Stromal cell of bone marrow (primary cell): ENCODE results near the gene TOR3A.
"Not testable (repeated sequence)": the region's sequence is repeated elsewhere in the genome, so short reads cannot be mapped to it uniquely, and the experiment has no call there.

Experiments used
- DNase-seq: peaks from one replicate; pipeline ENCODE4 v3.0.0-alpha.2; 2012; ENCODE audit warnings: low read depth

The TOR3A gene, protein sequence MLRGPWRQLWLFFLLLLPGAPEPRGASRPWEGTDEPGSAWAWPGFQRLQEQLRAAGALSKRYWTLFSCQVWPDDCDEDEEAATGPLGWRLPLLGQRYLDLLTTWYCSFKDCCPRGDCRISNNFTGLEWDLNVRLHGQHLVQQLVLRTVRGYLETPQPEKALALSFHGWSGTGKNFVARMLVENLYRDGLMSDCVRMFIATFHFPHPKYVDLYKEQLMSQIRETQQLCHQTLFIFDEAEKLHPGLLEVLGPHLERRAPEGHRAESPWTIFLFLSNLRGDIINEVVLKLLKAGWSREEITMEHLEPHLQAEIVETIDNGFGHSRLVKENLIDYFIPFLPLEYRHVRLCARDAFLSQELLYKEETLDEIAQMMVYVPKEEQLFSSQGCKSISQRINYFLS

DNA sequence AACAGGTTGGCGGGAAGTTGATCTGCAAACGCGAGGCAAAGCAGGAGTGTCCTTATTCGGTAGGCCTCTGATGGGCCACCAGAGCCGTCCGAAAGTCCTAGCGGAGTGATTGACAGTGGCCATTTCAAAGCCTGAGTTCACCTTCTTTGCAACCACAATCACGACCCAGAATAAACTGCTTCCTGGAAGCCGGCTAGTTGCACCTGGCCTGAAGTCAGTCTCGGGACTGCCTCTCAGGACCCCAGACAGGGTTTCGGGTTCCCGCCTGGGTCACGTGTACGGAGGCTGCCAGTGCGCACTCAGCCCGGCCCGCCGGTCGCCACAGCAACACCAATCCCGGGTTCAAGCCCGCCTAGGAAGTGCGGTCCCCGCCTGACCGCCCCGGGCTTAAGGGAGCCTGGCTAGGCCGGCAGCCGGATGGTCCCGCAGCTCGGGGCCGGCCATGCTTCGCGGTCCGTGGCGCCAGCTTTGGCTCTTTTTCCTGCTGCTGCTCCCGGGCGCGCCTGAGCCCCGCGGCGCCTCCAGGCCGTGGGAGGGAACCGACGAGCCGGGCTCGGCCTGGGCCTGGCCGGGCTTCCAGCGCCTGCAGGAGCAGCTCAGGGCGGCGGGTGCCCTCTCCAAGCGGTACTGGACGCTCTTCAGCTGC is at the start of gene TOR3A:
TOR3A (plus strand) TSS at position 384 of the 646 bp plus-strand sequence; CDS start at position 443, 59 bp downstream.
- peak; percentile 79 for DNase-seq

DNA sequence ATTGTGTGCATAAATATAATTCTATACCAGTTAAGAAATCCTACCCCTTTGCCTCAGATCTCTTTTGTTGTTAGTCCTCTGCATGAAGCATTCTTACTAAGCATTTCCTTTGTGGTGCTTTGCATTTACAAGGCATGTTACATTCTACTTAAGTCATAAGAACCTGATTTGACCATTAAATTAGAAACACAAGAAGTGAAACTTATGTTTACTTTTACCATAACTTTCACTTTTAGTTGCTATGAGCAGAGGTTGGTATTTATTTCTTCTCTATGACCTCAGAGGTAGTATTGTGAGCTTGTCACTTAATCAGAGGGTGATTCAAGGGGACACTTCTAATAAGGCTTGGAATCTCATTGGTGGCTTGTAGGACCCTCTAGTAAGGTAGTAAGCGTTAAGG is 47.1 kb upstream of the TOR3A start:
- DNase-seq = peak; percentile 47

DNA sequence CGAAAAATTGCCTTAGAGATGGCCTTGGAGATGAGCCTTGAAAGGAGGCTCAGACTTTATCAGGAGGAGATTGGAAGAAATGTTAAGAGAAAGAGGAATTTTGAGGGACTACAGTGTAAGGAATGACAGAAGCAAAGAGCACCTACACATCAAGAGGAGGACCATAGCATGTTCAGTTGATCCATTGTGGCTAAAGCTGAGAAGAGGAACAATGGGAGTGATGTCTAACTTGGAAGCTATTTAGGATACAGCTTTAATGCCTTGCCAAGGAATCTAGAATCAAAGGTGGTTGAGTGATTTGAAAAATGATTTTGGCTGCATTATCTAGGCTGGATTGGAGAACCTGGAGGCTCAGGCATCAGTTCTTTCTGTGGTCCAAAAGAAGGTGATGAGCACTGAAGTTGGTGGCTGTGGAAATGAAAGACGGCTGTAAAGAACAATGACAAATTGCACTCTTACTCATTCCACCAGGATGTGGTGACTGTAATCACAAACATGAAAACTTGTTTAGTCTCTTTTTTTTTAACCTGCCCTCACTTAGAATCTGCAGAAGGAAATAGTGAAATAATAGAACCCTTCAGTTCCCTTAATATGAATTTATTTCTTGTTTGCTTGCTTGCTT is 44.9 kb upstream of the TOR3A start:
- DNase-seq = no peak

DNA sequence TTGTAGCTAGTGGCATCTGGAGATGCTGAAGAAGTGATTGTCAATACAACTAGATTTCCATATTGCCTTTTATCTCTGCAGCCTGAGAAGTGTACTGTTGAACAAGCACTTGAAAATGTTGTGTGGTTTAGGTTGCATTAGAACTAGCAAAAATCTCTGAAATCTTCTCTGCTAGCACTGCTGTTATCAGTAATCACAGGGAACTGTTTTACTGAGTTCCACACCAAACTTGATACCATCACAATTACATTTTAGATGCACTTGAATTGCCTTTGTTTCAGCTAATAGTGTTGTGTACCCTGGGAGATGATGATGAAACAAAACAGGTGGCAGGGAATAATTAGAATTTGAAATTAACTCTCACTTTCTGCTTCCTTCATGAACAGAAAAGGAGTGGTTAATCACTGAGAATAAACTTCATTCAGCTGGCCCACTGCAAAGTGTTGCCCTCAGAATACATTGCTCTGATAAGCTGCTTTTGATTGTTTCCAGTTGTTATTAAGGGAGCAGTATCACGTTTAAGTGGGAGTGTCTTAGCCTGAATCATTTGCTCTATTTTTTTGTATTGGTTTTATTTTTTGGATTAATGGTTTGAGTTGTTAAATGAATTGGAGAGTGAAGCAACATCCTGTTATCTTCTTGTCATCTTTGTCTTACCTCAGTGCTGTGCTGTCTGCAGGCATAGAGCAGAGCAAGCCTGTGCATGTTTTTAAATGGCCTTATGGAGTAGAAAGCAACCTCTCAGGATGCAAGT is 43.2 kb upstream of the TOR3A start:
- DNase-seq = no peak

DNA sequence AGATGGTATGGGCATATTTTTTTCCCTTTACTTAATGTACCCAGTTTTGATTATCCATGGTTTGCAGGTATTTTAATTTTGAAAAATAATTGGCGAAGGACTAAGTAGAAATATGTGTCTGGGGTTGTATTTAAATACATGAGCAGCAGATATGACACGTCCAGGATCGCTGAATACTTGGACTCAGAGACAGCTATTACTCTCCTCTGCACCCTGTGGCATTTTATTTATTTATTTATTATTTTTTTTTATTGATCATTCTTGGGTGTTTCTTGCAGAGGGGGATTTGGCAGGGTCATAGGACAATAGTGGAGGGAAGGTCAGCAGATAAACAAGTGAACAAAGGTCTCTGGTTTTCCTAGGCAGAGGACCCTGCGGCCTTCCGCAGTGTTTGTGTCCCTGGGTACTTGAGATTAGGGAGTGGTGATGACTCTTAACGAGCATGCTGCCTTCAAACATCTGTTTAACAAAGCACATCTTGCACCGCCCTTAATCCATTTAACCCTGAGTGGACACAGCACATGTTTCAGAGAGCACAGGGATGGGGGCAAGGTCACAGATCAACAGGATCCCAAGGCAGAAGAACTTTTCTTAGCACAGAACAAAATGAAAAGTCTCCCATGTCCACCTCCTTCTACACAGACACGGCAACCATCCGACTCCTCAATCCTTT is 42.2 kb upstream of the TOR3A start:
- not testable (repeated sequence) for DNase-seq

DNA sequence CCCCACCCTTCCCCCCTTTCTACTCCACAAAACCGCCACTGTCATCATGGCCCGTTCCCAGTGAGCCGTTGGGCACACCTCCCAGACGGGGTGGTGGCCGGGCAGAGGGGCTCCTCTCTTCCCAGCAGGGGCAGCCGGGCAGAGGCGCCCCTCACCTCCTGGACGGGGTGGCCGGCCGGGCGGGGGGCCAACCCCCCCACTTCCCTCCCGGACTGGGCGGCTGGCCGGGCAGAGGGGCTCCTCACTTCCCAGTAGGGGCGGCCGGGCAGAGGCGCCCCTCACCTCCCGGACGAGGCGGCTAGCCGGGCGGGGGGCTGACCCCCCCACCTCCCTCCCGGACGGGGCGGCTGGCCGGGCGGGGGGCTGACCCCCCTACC is 41.7 kb upstream of the TOR3A start:
- not testable (repeated sequence) for DNase-seq

DNA sequence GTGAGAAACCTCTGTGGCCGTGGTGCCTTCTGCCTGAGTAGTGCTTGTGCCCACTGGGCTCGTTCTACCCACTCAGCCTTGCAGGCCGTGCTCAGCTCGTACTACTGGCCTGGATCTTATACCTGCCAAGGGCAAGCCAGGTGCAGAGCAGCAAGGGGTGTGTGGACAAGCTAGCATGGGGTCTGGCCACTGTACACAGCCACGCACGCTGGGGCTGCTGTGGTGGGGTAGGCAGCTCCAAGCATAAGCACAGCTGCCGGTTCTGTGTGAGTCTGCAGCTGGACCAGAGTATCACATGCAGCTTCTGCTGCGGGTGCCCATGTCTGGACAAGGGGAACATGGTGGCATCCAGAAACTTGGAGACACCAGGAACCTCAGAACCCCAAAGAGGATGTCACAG is 39.8 kb upstream of the TOR3A start:
- no peak for DNase-seq

DNA sequence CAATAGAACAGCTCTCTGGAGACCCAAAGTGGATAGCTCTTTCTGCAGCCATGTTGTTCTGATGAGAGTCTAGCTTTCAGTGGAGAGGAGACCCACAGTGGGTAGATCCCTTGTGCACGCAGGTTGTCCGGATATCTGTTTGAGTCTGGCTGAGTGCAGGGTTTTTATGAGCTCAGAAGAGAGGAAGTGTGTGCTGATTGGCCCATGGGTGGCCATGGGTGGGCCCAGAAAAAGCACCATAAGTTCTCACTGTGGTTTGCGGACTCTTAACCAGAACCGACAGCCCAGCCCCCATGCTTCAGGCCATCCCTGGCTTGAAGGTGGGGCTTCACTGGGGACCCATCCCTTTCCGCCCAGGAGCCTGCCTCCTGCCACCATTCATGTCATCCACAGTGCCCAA is 39.2 kb upstream of the TOR3A start:
- DNase-seq = no peak

DNA sequence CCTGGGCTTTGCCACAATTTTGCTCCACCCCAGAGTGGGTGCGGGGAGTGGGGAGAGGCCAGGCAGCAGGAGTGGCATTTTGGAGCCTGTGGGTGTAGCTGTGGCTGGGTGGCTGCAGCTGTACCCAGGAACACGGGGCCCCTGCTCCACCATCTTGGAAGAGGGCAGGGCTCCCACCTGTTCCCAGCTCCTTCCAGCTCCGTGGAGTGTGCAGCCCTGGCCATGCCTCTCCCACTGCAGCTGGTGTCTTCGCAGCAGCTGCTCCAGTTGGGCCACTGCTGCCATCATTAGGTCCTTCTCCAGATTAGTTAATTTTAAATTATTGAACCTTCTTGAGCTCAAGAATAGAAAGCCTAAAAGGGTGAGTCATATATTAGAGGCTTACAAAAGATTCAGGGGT is 38.6 kb upstream of the TOR3A start:
- DNase-seq = no peak

DNA sequence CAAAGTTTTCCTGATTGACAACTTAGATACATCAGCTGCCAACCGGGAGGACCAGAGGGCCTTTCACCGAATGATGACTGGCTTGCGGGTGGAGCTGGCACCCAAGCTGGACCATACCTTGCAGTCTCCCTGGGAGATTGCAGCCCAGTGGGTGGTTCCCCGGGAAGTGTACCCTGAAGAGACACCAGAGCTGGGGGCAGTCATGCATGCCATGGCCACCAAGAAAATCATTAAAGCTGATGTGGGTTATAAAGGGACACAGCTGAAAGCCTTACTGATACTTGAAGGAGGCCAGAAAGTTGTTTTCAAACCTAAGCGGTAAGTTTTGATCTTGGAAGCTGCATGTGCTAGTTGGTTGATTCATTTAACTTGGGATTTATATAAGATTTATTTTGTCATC is 38.0 kb upstream of the TOR3A start:
- DNase-seq = no peak

DNA sequence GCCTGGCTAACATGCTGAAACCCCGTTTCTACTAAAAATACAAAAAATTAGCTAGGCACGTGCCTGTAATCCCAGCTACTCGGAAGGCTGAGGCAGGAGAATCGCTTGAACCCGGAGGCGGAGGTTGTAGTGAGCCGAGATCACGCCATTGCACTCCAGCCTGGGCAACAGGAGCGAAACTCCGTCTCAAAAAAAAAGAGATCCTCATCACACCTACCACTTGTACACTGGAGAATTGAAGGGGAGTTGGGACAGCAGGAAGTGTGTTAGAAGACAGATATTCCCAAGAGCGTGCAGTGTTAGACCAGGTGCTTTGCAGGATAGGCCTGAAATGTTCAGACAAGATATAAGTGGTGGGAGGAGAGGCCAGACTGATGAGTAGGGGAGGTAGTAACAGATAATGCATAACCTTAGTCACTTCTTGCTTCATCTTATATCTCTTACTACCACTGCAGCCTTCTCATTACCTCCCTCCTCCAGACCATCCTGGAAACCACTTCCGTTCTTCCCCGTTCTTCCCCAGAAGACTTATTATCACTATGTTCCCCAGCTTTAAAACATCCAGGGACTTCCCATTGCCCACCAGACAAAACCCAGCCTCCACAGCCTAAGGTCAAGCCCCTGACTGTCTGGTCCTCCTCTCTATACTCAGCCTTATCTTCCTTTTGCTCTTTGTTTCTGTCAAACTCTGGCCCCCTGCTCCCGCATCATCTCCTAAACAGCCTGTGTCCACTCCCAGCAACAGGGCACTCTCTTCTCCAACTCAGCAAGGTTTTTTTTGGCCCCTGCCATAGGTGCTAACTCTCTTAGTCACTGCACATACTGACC is 34.8 kb upstream of the TOR3A start:
- no peak for DNase-seq

DNA sequence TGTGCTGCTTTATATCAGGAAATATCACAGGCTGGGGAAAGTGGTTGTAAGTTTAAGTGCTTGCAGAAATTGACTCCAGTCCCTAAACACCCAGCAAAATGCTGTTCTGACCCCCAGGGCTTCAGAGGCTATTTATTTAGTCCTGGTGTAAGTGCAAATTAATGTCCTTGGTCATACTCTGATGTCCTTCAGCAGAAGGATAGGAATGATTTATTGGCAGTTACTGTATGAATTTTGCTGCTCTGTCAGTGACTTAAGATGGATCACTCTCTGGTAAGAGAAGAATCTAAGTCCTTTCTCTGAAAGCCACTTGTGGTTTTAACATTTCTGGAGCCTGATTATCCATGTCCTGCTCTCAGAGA is 34.3 kb upstream of the TOR3A start:
- DNase-seq = no peak

DNA sequence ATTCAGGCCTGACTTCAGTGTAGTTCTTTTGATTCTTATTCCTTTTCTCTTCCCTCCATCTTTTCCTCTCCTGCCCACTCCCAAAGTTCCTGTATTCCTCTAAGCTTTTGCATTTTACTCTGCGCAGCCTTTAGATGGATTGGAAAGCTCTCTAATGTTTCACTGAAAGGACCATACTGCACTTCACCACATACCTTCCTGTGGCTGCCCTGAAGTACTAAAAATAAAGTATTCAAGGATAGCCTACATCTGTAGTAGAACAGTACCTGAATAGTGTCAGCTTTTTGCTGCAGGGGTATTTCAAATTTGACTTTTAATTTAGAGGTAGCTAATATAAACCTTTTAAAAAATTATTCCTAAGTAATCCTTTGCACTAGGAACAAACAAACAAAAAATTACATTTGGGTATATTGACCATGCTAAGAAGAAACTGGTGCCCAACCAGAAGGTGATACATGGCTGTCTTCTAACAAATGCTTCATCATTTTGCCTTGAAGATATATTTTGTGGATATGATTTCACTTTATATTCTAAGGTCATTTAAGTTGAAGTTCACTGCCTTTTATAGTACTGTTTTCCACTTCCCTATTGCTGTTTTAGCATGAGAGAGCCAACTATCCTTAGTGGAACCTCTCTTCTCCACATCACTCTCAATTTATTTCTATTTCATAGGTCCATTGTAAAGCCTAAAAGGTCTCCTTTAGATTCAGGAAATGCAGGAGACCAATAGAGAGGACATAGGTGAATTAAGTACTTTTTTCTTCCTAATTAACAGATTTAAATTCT is 33.3 kb upstream of the TOR3A start:
- DNase-seq = no peak

DNA sequence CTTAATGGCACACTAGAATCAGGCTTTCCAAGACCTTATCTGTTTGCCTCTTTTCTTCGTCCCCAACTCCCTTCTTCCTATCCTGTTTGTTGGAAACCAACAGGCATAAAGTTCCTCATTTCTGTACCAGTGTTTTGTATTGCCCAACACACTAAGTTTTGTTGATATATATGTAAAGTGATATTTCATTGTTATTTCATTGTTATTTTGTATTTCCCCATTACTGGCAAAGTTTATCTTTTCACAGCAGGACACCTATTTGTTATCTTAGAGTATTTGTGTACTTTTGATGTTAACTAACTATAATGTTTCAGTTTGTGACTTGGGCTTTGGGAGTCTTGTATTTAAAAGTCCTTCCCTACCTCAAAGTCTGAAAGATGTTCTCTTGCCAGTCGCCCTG is 29.1 kb upstream of the TOR3A start:
- DNase-seq = no peak

DNA sequence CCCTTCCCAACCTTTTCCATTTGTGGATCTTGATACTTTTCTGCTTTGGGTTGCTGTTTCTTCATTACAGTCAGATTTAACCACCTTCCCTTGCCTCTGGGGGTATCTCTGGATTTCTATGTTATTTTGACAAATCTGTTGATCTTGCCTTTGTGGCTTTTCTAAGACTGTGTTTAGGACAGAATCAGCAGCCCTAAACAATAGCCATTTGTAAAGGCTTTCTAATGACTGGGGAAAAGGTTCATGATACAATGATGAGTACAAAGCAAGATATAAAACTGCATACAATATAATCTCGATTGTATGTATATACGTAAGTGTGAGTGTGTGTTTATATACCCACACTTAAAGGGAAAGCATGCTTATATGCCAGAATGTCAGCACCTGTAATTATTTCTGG is 28.4 kb upstream of the TOR3A start:
- no peak for DNase-seq

DNA sequence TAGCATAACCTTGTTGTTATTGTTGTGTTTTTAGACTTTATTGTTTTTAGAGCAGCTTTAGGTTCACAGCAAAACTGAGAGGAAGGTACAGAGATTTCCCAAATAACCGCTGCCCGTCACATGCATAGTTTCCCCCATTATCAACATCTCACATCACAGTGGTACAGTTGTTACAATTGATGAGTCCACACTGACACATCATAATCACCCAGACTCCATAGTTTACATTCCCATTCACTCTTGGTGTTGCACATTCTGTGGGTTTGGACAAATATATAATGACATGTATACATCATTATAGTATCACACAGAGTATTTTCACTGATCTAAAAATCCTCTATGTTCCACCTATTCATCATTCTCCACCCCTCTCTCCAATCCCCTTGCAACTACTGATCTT is 25.9 kb upstream of the TOR3A start:
- DNase-seq = no peak

DNA sequence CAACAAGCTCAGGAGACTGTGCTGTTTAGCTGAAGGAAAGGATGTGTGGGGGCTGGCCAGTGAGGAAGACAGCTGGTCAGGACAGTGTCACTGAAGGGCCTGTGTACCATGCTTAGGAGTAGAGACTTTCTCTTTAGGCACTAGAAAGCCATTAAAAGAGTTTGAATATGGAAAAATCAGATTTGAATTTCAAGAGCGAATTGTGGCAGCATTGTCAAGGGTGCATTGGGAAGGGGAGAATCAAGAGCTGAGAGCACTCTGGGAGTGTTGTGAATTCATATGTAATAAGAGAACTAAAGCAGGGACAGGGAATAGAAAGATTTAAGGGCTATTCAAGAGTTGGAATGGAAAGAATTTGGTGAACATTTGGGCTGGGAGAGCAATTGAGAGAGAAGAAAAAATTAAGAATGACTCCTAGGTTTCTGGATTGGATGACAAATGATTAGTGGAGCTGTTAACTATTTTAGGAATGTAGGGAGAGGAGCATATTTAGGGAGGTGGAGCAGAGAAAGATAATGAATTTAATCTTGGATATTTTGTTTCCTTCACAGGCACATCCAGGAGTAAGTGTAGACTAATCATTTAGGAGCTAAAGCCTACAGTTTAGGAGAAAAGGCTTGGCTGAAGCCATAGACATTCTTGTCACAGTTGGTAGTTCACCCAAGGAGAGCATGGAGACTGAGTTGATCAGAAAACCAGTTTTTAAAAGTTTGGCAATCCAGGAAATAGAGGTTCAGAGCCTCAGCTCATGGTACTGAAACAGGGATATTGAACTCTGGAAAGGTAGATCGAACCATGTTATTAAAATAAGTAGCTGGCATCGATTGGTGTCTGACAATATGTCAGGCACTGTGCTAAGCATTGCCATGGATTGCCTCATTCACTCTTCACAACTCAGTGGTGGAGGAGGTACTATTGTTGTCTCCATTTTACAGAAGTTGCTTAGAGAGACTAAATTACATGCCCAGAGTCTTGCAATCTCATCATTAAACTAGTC is 23.1 kb upstream of the TOR3A start:
- DNase-seq = no peak

DNA sequence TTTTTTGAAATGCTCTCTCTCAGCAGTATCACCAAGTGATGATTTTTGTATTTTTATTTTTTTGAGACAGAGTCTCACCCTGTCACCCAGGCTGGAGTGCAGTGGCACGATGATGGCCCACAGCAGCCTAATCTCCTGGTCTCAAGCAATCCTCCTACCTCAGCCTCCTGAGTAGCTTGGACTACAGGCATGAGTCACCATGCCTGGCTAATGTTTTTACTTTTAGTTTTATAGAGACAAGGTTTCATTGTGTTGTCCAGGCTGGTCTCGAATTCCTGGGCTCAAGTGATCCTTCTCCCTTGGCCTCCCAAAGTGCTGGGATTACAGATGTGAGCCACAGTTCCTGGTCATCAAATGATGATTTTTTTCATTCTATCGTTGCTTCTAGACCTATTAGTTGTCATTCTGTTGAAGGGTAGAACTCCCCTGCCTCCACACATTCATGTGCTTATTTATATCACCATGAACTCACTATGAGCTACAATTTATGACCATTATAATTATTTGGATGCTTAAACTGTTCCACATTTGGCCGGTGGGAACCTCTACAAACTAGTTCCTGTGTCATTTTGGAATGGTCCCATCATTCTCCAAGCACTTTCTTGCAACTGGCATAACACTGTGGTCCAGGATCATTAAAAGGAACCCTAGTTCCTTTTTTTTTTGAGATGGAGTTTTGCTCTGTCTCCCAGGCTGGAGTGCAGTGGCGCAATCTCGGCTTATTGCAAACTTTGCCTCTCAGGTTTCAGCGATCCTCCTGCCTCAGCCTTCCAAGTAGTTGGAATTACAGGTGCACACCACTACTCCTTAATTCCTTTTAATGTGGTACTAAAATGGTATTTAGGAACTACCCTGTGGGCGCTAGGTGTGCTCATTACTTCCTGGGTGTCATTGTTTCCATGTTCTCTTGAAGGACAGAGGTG is 20.2 kb upstream of the TOR3A start:
- DNase-seq = no peak
